ENCODE data around the gene PRKN.

PRKN gene

DNA sequence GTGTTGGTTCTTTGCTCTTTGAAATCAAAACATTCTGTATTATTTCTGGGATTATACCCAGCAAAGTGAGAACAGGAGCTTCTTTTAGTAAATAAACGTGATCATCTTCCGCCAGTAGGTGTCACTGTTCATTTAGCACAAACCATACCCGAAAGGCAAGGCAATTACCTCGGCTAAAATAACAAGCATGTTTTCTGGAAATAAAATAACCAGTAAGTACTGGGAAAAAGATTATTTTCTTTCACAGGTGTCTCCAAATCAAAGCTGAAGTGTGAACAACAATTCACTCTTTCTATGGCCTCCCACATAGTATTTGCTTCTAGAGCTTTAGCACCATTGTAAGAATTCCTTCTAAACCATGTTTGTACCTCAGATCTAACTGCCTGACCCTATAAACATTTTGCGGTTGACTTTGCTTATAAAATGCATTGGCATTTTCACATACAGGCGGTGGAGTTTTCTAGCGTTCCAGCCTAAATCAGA lies 1309.1 kb downstream of the PRKN start:
- DNase-seq, result no peak

DNA sequence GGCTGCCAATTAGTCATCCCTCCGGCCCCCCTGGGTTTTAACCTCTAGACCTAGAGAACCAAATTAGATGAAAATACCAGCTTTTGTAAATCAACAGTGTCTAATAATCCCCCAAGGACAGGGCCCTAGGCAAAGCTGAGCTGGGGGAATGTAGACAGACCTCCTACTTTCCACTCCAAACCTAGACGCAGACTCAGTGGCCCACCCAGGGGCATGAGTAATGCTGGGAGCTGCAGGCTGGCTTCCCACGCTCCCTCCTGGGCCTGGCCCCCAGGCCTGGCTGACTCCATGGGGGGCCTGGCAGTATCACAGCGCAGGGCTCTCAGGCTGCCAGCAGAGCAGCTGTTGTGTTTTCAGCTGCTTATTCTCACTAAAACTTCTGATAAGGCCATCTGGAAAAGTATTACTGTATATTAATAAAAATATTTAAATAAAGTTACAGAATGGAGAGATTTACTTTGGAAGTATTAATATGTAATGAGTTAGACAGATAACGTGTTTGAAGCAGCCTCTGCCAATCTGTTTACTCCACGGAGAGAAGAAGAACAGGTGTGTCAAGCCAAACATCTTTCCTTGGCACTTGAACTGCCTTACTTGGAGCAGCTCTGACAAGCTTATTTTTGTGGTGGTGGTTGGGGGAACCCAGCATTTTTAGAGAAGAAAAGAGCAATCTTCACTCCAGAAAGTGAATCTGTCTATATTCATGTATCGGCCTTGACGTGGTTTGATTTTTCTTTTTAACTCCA lies 1309.7 kb downstream of the PRKN start:
- no peak for DNase-seq

- DNase-seq, result no peak
Measured at GRCh38 chr6:161415302-161415855, 1312.2 kb downstream of the PRKN start.

DNA sequence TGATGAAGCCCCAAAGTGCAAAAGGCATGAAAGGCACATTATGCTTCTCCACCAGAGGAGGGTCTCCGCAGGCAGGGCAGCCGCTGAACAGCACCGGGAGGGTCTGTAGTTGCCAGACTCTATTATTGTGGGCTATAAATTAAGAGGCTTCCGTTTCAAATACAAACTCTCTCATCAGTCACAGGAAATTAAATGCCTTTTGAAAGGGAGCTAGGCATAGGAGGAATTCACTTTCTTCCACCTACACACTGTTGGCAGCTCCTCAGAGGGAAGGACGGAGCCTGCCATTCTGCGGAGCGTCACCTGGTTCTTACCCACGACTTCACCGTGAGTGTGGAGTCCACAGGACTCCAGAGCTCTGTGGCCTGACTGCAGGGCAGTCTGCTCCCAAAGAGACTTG lies 1312.9 kb downstream of the PRKN start:
- DNase-seq, result no peak

GRCh38 chr6:161414180-161414579 lies 1313.4 kb downstream of the PRKN start:
- no peak for DNase-seq

GRCh38 chr6:161413355-161413771 lies 1314.2 kb downstream of the PRKN start:
- no peak for DNase-seq

GRCh38 chr6:161412795-161413194 lies 1314.8 kb downstream of the PRKN start:
- no peak for DNase-seq

- DNase-seq, result no peak
Measured at GRCh38 chr6:161411265-161411944, 1316.2 kb downstream of the PRKN start.

DNA sequence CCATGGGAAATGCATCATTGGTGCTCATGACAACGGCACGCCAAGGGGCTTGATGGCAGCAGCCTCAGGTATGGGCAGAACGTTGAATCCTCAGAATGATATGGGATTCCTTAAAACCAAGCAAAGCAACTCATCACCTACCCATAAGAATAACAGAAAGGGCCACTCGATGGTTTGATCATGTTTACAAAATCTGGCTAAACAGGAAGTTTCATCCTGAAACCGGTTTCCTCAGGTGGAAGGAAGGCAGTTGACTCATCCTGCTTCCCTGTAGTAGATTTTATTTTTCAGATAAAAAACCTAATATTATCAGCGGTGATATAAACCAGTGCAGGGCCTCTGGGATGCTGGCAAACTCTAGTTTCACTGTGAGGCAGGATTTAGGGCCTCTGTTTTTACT lies 1316.8 kb downstream of the PRKN start:
- DNase-seq, result no peak

DNA sequence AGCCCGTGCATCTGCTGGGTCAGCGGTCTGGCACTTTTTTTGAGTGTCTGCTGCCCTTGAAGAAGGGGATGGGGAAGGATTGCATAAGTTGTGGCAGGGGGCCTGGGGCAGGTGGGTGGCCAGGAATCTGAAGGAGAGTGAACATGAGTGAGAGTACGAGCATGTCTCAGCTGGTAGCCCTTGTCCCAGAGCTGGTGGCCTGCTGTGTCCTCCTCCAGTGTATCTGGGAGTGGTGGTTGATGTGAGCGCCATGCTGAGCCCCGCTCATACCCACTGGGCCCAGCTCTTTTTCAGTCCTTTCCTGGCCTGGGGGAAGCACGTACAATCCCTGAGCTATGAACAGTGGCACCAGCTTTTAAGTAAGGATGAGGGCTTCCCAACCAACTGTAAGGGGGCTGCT lies 1317.5 kb downstream of the PRKN start:
- DNase-seq, result no peak

GRCh38 chr6:161409353-161409752 lies 1318.2 kb downstream of the PRKN start:
- no peak for DNase-seq

DNA sequence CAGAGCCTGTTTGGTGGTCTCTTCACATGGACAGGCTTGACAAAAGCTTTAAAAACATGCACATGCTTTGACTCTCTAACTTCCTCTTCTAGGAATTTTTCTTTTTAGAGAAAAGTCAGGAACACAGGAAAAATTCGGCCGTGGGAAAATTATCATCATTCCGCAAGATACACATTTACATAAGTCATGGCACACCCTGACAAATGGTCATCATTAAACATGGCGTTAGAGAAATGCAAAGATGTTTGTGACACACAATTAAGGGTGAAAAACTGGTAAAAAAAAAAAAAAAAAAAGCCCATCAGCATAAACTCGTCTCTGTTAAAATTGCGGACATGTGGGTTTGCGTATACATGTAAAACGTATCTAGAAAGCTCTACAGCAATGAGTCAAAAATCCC lies 1319.5 kb downstream of the PRKN start:
- no peak for DNase-seq

GRCh38 chr6:161407581-161407980 lies 1320.0 kb downstream of the PRKN start:
- no peak for DNase-seq

DNA sequence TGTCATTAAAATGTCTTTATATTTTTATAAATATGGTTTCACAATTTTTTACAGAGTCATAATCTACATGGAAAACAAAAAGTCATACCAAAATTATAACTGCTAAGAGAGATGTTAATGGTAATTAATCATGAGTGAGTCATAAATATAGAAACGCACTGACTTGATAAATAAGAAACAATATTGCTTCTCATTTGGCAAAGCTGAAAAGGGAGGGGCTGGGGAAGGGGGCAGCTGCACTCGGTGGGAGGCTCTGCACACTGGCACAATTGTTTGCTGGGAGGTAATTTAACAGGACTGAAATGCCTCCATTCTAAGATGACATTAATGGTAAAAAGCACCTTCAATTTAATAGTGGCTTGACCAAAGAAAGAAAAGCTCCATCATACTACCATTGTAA lies 1320.5 kb downstream of the PRKN start:
- no peak for DNase-seq

DNA sequence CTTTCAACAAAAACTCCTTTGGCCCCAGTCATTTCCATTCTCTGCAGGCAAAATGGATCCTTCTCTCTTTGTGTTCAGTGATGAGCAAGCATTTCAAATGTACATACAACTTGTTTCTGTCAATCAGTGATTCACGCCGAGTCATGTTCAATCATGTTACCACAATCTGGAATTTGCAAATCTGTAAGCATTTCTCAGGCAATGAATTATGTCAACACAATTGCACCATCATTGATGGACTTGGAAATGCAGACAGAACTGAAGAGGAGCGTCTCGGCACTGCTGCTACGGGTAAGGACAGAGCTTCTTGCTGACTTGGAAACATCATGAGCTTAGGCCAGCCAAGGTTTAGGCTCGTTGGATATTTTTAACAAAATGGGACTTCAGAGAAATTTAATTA lies 1320.9 kb downstream of the PRKN start:
- DNase-seq, result no peak

- no peak for DNase-seq
Measured at GRCh38 chr6:161405418-161405817, 1322.1 kb downstream of the PRKN start.

DNA sequence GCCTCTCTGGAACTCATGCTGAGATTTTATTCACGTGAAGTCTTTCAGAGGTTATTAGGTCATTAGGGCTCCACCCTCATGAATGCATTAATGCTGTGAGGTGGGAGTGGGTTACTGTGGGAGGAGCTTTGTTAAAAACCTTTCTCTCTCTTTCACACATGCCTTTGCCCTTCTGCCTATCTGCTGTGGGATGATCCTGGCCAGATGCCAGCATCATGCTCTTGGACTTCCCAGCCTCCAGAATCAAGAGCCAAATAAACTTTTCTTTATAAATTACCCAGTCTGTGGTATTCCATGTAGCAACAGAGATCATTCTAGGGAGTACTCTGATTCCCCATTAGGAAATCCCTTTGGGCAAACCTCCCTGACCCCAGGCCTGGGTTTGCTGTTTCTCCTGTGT lies 1323.8 kb downstream of the PRKN start:
- DNase-seq, result no peak

- no peak for DNase-seq
Measured at GRCh38 chr6:161401587-161402309, 1325.8 kb downstream of the PRKN start.

DNA sequence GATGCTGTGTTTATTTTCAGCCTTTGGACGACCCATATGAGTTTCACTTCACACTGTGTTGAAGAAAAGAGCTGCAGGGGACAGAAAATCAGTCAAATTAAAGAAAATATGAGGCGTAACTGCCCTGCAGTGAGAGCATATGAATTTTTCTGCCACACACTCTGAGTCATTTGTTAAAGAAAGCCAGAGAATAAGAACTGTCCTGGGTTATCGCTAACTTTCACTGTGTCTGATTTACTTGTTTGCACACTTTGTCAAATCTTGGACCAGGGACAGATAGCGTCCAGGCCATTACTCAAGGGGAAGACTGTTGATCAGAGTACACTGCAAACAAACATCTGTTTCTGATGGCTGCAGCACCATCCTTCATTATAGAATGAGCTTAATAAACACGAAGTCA lies 1326.9 kb downstream of the PRKN start:
- DNase-seq, result no peak

DNA sequence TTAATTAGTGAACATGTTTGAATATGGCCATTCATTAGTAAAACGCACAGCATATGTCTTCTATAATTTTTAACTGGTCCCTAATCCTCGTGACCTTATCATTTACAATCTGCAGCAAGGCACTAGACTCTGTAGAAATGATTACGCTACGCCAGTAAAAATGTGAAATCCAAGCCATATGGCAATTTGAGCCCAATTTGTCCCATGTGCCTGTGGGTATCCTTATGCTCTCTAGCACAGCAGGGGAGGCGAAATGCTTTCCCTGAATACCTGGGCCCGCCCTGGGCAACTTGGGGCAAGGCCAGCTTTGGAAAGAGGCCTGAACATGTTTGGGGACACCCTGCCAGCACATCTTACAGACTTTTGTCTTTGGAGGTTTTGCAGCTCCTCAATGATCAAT lies 1331.0 kb downstream of the PRKN start:
- DNase-seq, result no peak

- no peak for DNase-seq
Measured at GRCh38 chr6:161395716-161396231, 1331.8 kb downstream of the PRKN start.

- DNase-seq, result no peak
Measured at GRCh38 chr6:161394437-161394836, 1333.1 kb downstream of the PRKN start.

GRCh38 chr6:161393839-161394364 lies 1333.7 kb downstream of the PRKN start:
- peak; percentile 19 to 43 for DNase-seq

All from stimulated activated CD4-positive, alpha-beta T cell treated with anti-CD3 and anti-CD28 coated beads, Interleukin-4, amount 100 ng/mL, for 4 hours (primary cell).